ENCODE data around the gene KRTAP5-3.

The KRTAP5-3 gene

DNA sequence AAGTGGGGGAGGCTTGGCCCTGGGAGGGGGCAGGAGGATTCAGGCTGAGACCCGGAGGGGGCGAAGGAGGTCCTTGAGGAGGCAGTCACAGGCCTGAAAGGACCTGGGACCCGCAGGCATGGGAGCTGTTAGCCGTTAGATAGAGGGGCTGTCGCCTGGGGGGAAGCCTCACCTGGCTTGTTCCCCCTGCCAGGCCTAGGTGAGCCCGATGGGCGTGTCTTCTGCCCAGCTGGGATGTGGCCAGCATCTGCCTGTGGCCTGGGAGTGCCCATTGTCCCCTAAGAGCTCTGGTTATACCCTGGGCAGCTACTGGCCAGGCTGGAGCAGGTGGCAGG lies 34.4 kb downstream of the KRTAP5-3 start:
- Histone ChIP-seq H3K79me1 (ENCODE audit: low read length) (no peaks in the 10 kb centered on the region), H3K27ac (ENCODE audit: low read depth, low read length) (no peak overlapping the region), H3K4ac (ENCODE audit: low read depth, low read length) (no peak overlapping the region), H3K4me1 (ENCODE audit: control insufficient read depth, low read depth, low read length) (no peaks in the 10 kb centered on the region), H4K5ac (ENCODE audit: low read length) (no peak overlapping the region), H3K9ac (ENCODE audit: low read length) (no peak overlapping the region), H4K8ac (ENCODE audit: low read depth, low read length) (no peak overlapping the region), H2AK5ac (ENCODE audit: low read length) (no peak overlapping the region), H3K27me3 (ENCODE audit: insufficient read depth, low read length, poor library complexity) (peaks cover 16% of the 10 kb centered on the region), H3K23ac (ENCODE audit: low read length) (no peak overlapping the region), H2BK15ac (replicated peaks; ENCODE audit: low read depth) (no peak overlapping the region), H3K36me3 (ENCODE audit: control insufficient read depth, insufficient read depth, low read length) (no peaks in the 10 kb centered on the region), H2BK5ac (ENCODE audit: low read length) (no peak overlapping the region), H3K4me3 (ENCODE audit: low read length) (no peak overlapping the region), H3K4me2 (ENCODE audit: low read length) (no peak overlapping the region), H3K79me2 (ENCODE audit: control insufficient read depth, insufficient read depth, low read length) (no peaks in the 10 kb centered on the region), H3K18ac (ENCODE audit: low read length) (no peak overlapping the region), H3K56ac (ENCODE audit: low read length) (no peak overlapping the region), H2BK120ac (ENCODE audit: low read depth, low read length) (no peak overlapping the region)
- DNase-seq, result no peak
- no CpG with 5 or more reads among the region's 7 CpGs for WGBS (ENCODE audit: extremely low coverage, insufficient coverage, low lambda C conversion rate)

DNA sequence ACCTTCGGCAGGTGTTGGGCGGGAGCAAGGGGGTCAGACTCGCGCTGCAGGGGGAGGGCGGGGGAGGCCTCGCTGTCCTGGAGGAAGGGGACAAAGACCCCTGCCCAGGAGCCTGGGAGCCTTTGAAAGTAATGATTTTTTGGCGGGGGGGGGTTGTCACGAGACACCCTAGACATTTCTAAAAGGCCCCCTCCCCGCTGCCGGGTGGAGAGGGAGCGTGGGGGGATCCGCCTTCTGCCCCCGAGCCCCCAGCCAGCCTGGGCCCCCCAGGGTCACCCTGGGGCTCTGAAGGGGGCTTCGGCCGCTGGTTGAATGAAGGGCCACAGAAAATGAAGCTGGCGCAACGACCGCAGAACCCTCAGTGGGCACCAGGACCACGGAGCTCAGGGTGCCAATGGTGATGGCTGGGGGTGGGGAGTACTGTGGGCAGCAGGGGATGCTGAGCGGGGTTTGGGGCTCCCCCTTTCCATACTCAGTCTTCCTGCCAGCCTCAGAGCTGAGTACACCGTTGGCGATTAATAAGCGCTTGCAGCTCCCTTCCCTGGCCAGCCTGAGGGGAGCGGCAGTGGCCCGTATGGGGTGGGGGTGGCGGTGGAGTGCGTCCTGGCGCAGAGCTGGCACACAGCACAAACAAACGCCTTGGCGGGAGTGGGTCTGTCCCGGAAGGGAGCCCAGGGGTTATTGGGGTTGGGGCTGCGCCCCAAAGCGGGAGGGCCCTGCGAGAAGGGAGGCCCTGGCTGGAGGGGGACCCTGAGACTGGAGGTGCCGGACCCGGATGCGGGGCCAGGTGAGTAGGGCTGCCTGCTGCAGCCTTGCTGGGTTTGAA lies 35.0 kb downstream of the KRTAP5-3 start:
- H2AK5ac ChIP-seq (ENCODE audit: low read length), result no peak overlapping the region
- no peak overlapping the region for H2BK5ac ChIP-seq (ENCODE audit: low read length)
- H3K18ac ChIP-seq (ENCODE audit: low read length), result no peak overlapping the region
- no CpG with 5 or more reads among the region's 37 CpGs for WGBS (ENCODE audit: extremely low coverage, insufficient coverage, low lambda C conversion rate)
- H3K27me3 ChIP-seq (ENCODE audit: insufficient read depth, low read length, poor library complexity), result peaks cover 16% of the 10 kb centered on the region
- no peak overlapping the region for H3K56ac ChIP-seq (ENCODE audit: low read length)
- no peaks in the 10 kb centered on the region for H3K36me3 ChIP-seq (ENCODE audit: control insufficient read depth, insufficient read depth, low read length)
- no peak overlapping the region for H2BK15ac ChIP-seq (replicated peaks; ENCODE audit: low read depth)
- no peak overlapping the region for H4K8ac ChIP-seq (ENCODE audit: low read depth, low read length)
- H2BK120ac ChIP-seq (ENCODE audit: low read depth, low read length), result no peak overlapping the region
- no peak overlapping the region for H3K23ac ChIP-seq (ENCODE audit: low read length)
- H3K4me3 ChIP-seq (ENCODE audit: low read length), result no peak overlapping the region
- peaks cover 3% of the 10 kb centered on the region for H3K4me1 ChIP-seq (ENCODE audit: control insufficient read depth, low read depth, low read length)
- no peak overlapping the region for H3K4ac ChIP-seq (ENCODE audit: low read depth, low read length)
- no peak overlapping the region for H4K5ac ChIP-seq (ENCODE audit: low read length)
- H3K9ac ChIP-seq (ENCODE audit: low read length), result no peak overlapping the region
- no peak overlapping the region for H3K27ac ChIP-seq (ENCODE audit: low read depth, low read length)
- no peak for DNase-seq
- H3K79me2 ChIP-seq (ENCODE audit: control insufficient read depth, insufficient read depth, low read length), result no peaks in the 10 kb centered on the region
- no peak overlapping the region for H3K4me2 ChIP-seq (ENCODE audit: low read length)
- no peaks in the 10 kb centered on the region for H3K79me1 ChIP-seq (ENCODE audit: low read length)

DNA sequence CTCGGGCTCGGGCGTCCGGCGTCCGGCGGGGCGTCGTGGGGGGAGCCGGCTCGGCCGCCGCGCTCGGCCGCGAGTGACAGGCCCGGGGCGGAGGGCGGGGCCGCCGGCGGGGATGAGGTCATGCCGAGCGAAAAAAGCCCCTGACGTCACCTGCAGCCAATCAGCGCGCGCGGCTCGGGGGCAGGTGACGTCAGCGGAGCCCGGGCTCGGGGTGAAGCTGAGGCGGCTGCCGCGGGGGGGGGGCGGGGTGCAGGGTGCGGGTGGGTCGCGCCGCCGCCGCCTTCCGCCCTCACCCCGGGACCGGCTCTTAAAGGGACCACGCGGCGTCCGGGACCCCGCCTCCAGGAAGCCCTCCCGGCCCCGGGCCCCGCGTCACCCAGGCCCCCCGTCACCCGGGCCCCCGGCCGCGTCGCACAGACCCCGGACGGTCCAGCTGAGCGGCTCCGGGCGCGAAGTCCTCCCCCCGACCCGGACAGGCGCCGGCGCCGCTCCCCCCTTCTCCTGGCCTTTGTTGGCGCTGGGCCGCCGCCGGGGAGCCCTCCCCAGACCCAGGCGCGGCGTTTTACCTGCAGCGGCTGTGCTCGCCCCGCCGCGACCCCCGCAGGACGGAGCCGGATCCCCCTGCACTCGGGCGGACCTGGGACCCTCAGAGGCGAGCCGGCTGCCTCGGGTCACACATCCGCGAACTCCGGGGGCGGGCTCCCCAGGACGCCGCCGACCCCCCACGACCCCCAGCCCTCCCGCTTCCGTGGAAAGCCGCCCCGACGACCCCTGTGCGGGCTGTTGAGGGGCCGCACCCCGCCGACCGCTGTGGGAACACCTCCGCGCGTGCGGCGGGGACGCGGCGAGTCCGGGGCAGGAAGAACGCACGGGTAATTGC lies 35.8 kb downstream of the KRTAP5-3 start, which contains the start of gene DUSP8:
DUSP8 (minus strand) TSS at position 75 of the 880 bp plus-strand sequence. CDS start 6,445 bp downstream, outside the sequence.
- Histone ChIP-seq H3K4me2 (ENCODE audit: low read length) (peak within 1 kb of the TSS; percentile 22), H3K4ac (ENCODE audit: low read depth, low read length) (no peak within 1 kb of the TSS), H2BK5ac (ENCODE audit: low read length) (no peak within 1 kb of the TSS), H3K79me1 (ENCODE audit: low read length) (no peaks in the 10 kb centered on the region), H3K18ac (ENCODE audit: low read length) (peak within 1 kb of the TSS; percentile 29), H3K9ac (ENCODE audit: low read length) (peak within 1 kb of the TSS; percentile 44), H4K5ac (ENCODE audit: low read length) (no peak within 1 kb of the TSS), H2AK5ac (ENCODE audit: low read length) (no peak within 1 kb of the TSS), H3K4me3 (ENCODE audit: low read length) (no peak within 1 kb of the TSS), H2BK120ac (ENCODE audit: low read depth, low read length) (no peak within 1 kb of the TSS), H3K4me1 (ENCODE audit: control insufficient read depth, low read depth, low read length) (peaks cover 6% of the 10 kb centered on the region), H2BK15ac (replicated peaks; ENCODE audit: low read depth) (no peak within 1 kb of the TSS), H3K27ac (ENCODE audit: low read depth, low read length) (no peak within 1 kb of the TSS), H3K36me3 (ENCODE audit: control insufficient read depth, insufficient read depth, low read length) (no peaks in the 10 kb centered on the region), H3K79me2 (ENCODE audit: control insufficient read depth, insufficient read depth, low read length) (no peaks in the 10 kb centered on the region), H3K27me3 (ENCODE audit: insufficient read depth, low read length, poor library complexity) (peaks cover 16% of the 10 kb centered on the region), H3K23ac (ENCODE audit: low read length) (no peak within 1 kb of the TSS), H4K8ac (ENCODE audit: low read depth, low read length) (no peak within 1 kb of the TSS), H3K56ac (ENCODE audit: low read length) (peak within 1 kb of the TSS; percentile 60)
- DNase-seq, result peak; percentile 83
- WGBS (ENCODE audit: extremely low coverage, insufficient coverage, low lambda C conversion rate), result no CpG with 5 or more reads among the region's 124 CpGs

DNA sequence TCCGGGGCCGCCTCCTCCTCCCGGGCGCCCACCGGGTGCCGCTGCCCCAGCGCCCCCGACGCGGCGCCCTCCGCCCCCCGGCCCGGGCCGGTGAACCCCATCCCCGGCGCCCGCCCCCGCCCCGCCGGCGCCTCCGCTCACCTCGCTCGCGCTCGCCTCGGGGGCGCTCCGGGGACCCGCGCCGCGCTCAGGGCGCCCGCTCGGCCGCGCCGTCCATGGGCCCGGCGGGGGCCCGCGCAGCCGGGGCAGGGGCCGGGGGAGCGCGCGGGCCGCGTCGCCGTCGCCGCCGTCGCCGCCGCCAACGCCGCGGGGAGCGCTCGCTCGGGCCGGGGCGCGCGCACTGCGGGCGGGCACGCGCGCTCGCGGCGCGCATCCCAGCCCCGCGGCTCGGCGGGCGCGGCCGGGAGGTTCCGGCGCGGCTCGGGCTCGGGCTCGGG lies 36.5 kb downstream of the KRTAP5-3 start:
- Histone ChIP-seq H4K8ac (ENCODE audit: low read depth, low read length) (no peak overlapping the region), H2BK120ac (ENCODE audit: low read depth, low read length) (no peak overlapping the region), H3K4me1 (ENCODE audit: control insufficient read depth, low read depth, low read length) (peaks cover 6% of the 10 kb centered on the region), H3K36me3 (ENCODE audit: control insufficient read depth, insufficient read depth, low read length) (no peaks in the 10 kb centered on the region), H3K4me3 (ENCODE audit: low read length) (no peak overlapping the region), H3K79me2 (ENCODE audit: control insufficient read depth, insufficient read depth, low read length) (no peaks in the 10 kb centered on the region), H3K18ac (ENCODE audit: low read length) (peak overlapping the region; percentile 29), H3K27ac (ENCODE audit: low read depth, low read length) (no peak overlapping the region), H3K4me2 (ENCODE audit: low read length) (no peak overlapping the region), H2BK15ac (replicated peaks; ENCODE audit: low read depth) (no peak overlapping the region), H2BK5ac (ENCODE audit: low read length) (no peak overlapping the region), H2AK5ac (ENCODE audit: low read length) (no peak overlapping the region), H3K4ac (ENCODE audit: low read depth, low read length) (no peak overlapping the region), H3K79me1 (ENCODE audit: low read length) (no peaks in the 10 kb centered on the region), H4K5ac (ENCODE audit: low read length) (no peak overlapping the region), H3K23ac (ENCODE audit: low read length) (no peak overlapping the region), H3K56ac (ENCODE audit: low read length) (no peak overlapping the region), H3K27me3 (ENCODE audit: insufficient read depth, low read length, poor library complexity) (peaks cover 16% of the 10 kb centered on the region), H3K9ac (ENCODE audit: low read length) (no peak overlapping the region)
- no CpG with 5 or more reads among the region's 91 CpGs for WGBS (ENCODE audit: extremely low coverage, insufficient coverage, low lambda C conversion rate)
- no peak for DNase-seq

DNA sequence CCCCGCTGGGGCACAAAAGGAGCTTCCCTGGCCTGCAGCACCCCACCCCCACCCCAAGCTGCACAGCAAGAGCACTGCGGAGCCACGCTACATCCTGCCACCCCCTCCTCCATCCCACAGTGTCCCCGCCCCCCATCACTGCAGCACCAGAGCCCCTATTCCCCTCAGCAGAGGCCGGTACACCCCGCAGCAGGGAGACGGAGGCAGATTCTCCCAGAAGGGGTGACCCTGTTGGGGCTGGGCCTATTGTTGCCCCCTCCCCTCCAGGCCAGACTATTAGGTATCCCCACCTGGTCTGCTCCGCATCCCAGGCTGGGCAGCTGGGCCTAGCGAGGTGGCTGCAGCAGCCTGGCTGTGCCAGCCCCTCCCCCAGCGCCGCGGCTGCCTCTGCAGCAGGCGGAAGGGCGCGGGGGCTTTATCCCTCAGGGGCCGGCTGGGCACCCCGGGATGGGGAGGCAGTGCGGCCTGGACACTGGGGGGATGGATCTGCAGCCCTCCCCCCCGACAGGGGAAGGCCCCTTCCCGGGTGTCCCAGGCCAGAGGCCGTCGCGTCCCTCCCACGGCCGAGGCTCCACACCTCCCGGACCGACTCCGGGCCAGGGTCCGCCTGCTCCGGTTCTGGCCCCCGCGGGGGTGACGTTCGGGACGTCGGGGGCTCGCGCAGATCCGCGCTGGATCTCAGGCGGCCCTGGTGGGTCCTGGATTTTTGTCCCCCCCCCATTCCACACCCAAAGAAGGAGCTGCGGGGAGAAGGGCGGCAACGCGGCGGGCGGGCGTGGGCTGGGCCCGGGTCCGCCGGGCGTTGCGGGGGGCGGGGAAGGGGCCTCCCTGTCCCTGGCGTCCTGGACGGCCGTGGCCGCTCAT lies 37.1 kb downstream of the KRTAP5-3 start:
- no peak overlapping the region for H2BK5ac ChIP-seq (ENCODE audit: low read length)
- no peaks in the 10 kb centered on the region for H3K36me3 ChIP-seq (ENCODE audit: control insufficient read depth, insufficient read depth, low read length)
- peak; percentile 60 for DNase-seq
- no peak overlapping the region for H3K4me3 ChIP-seq (ENCODE audit: low read length)
- no peak overlapping the region for H2BK120ac ChIP-seq (ENCODE audit: low read depth, low read length)
- H3K27ac ChIP-seq (ENCODE audit: low read depth, low read length), result no peak overlapping the region
- H3K27me3 ChIP-seq (ENCODE audit: insufficient read depth, low read length, poor library complexity), result peaks cover 16% of the 10 kb centered on the region
- peak overlapping the region; percentile 15 for H3K56ac ChIP-seq (ENCODE audit: low read length)
- no peak overlapping the region for H3K4ac ChIP-seq (ENCODE audit: low read depth, low read length)
- peaks cover 6% of the 10 kb centered on the region for H3K4me1 ChIP-seq (ENCODE audit: control insufficient read depth, low read depth, low read length)
- H2BK15ac ChIP-seq (replicated peaks; ENCODE audit: low read depth), result no peak overlapping the region
- peak overlapping the region; percentile 44 for H3K9ac ChIP-seq (ENCODE audit: low read length)
- H2AK5ac ChIP-seq (ENCODE audit: low read length), result no peak overlapping the region
- H4K5ac ChIP-seq (ENCODE audit: low read length), result no peak overlapping the region
- WGBS (ENCODE audit: extremely low coverage, insufficient coverage, low lambda C conversion rate), result no CpG with 5 or more reads among the region's 58 CpGs
- H3K79me2 ChIP-seq (ENCODE audit: control insufficient read depth, insufficient read depth, low read length), result no peaks in the 10 kb centered on the region
- H3K4me2 ChIP-seq (ENCODE audit: low read length), result peak overlapping the region; percentile 22
- H4K8ac ChIP-seq (ENCODE audit: low read depth, low read length), result no peak overlapping the region
- peak overlapping the region; percentile 29 for H3K18ac ChIP-seq (ENCODE audit: low read length)
- no peak overlapping the region for H3K23ac ChIP-seq (ENCODE audit: low read length)
- H3K79me1 ChIP-seq (ENCODE audit: low read length), result no peaks in the 10 kb centered on the region

All from mesendoderm (in vitro differentiated cells).